AG04449 (cell line): Measurements from ENCODE around the gene NDUFB2.

ENCODE experiments used
- CTCF ChIA-PET: fragments of 350-600 bp; formaldehyde crosslinking; extraction: SDS; loops from one replicate; lab custom pipeline; 2021; ENCODE audit warnings: antibody characterized with exemption; lab: Yijun Ruan, JAX
- POLR2A ChIA-PET: fragments of 400-600, 350-600 bp; formaldehyde crosslinking; extraction: SDS; loops from one replicate; lab custom pipeline; 2020; ENCODE audit warnings: antibody characterized with exemption, inconsistent platforms; lab: Yijun Ruan, JAX
- DNase-seq: peaks from one replicate; pipeline ENCODE4 v3.0.0-alpha.2; 2010; ENCODE audit warnings: low read depth, low spot score
- H3K4me3 ChIP-seq: 2 replicates; pipeline ENCODE4 v1.5.1; 2011; ENCODE audit warnings: low read depth, mild to moderate bottlenecking, control low read depth, low read length
- CTCF ChIP-seq: IDR thresholded peaks from one replicate; pipeline ENCODE4 v1.5.1; 2011; ENCODE audit warnings: mild to moderate bottlenecking, moderate library complexity, low read length, control low read depth, inconsistent platforms; ENCODE audit not compliant: insufficient read depth; ENCODE audit errors: missing control alignments

NDUFB2 gene

GRCh38 chr7:140696680-140697446, at the start of gene NDUFB2:
Gene NDUFB2, plus strand, starts transcription at chr7:140696708. Its CDS starts 37 bp downstream, at chr7:140696745.
- ChIA-PET POLR2A (interaction anchor here (0.6 to 1.3 kb wide), 3 partner anchors 10 to 824 kb away, joined by 3 to 5 read pairs (median 4); no protein-coding TSS in a partner anchor), CTCF (interaction anchor here (1.3 kb wide), 1 partner anchor 221 kb away, joined by 3 read pairs; no protein-coding TSS in a partner anchor)
- peak; percentile 24 for DNase-seq
- H3K4me3 ChIP-seq: peak within 1 kb of the TSS; percentile 98
- no peak for TF ChIP-seq CTCF

GRCh38 chr7:140646931-140647647, 49.4 kb upstream of the NDUFB2 start:
- POLR2A ChIA-PET: no interaction called here
- no peak overlapping the region for H3K4me3 ChIP-seq
- CTCF ChIA-PET: interaction anchor here (0.6 to 9.6 kb wide), 5 partner anchors 14 to 748 kb away, joined by 3 to 309 read pairs (median 4); no protein-coding TSS in a partner anchor
- TF ChIP-seq CTCF: peak; percentile 63
- no peak for DNase-seq

GRCh38 chr7:140649556-140650205, 46.8 kb upstream of the NDUFB2 start:
- H3K4me3 ChIP-seq: no peak overlapping the region
- ChIA-PET POLR2A (no interaction called here), CTCF (interaction anchor here (0.8 to 9.6 kb wide), 3 partner anchors 10 to 144 kb away, joined by 3 to 309 read pairs (median 3); no protein-coding TSS in a partner anchor)
- no peak for DNase-seq
- no peak for TF ChIP-seq CTCF

- TF ChIP-seq CTCF: no peak
- POLR2A ChIA-PET: no interaction called here
- no peak overlapping the region for H3K4me3 ChIP-seq
- CTCF ChIA-PET: interaction anchor here (1.1 to 9.6 kb wide), 4 partner anchors 9 to 148 kb away, joined by 3 to 309 read pairs (median 4); partner anchors contain the start of gene DENND2A
- DNase-seq: no peak
Observed at GRCh38 chr7:140650367-140650766, 46.1 kb upstream of the NDUFB2 start.

- H3K4me3 ChIP-seq: no peak overlapping the region
- DNase-seq: no peak
- TF ChIP-seq CTCF: peak; percentile 76
- CTCF ChIA-PET: interaction anchor here (0.6 to 9.6 kb wide), 41 partner anchors 9 to 881 kb away, joined by 3 to 309 read pairs (median 4); no protein-coding TSS in a partner anchor
- POLR2A ChIA-PET: interaction anchor here (0.6 to 1.4 kb wide), 2 partner anchors 136 to 1625 kb away, joined by 3 read pairs; no protein-coding TSS in a partner anchor
Observed at GRCh38 chr7:140653319-140654108, 43.0 kb upstream of the NDUFB2 start.
